HT1080 (cell line): ENCODE measurements around the gene MAP2. TPM values are rescaled to one million over a fixed set of nuclear protein-coding genes. Genes with fewer than 3 reads are reported as not detected.
"Not testable (repeated sequence)": the region's sequence is repeated elsewhere in the genome, so short reads cannot be mapped to it uniquely, and the experiment has no call there.

Experiments used
- DNase-seq: peaks from one replicate; pipeline ENCODE4 v3.0.0-alpha.2; 2015; ENCODE audit warnings: low read depth
- total RNA-seq: library from RNA; depleted of rRNA; stranded (reverse); fragments of >200 nt; shearing (Covaris generic); gene quantifications from 2 replicates; pipeline ENCODE4 v1.2.3, GENCODE V29; 2014

Gene MAP2
- total RNA-seq, 1 experiment from 2014 or later: 0.77 TPM

DNA sequence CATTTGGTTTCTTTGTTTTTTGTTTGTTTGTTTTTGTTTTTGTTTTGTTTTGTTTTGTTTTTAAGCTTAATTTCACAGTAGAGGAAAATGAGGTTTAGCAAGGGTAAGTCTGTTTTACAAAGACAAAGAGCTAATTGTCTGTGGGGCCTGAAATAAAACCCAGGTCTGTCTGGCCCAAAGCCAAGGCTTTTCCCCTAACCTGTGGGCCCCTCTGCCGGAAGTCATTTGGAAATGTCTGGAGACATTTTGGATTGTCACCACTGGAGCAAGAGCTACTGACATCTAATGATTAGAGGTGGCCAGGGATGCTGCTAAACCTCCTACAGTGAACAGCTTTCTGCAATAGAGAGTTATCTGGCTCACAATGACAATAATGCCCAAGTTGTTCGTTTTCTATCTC lies 167.2 kb downstream of the MAP2 start:
- no peak for DNase-seq

- DNase-seq: no peak
Measured at GRCh38 chr2:209592106-209592505, 168.3 kb downstream of the MAP2 start.

- DNase-seq: no peak
Measured at GRCh38 chr2:209593930-209594329, 170.1 kb downstream of the MAP2 start.

DNA sequence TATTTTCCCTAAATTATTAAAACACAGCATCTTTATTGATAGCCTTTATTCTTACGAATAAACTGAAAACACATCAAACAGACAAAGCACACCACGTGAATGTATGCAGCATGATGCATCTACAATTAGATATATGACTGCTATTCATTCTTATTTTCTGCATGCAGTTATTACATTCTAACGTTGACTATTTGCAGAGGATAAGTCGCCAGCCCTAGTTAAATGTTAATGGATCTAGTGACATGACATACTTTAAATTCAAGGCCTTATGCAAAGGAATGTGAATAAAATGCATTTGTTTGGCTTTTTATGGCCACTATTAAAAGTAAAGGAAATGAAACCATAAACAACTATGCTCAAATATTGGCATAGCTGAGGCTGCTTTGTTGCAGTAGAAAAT lies 172.4 kb downstream of the MAP2 start:
- no peak for DNase-seq

GRCh38 chr2:209598227-209598626 lies 174.4 kb downstream of the MAP2 start:
- DNase-seq: not testable (repeated sequence)

GRCh38 chr2:209600341-209601171 lies 176.7 kb downstream of the MAP2 start:
- no peak for DNase-seq

DNA sequence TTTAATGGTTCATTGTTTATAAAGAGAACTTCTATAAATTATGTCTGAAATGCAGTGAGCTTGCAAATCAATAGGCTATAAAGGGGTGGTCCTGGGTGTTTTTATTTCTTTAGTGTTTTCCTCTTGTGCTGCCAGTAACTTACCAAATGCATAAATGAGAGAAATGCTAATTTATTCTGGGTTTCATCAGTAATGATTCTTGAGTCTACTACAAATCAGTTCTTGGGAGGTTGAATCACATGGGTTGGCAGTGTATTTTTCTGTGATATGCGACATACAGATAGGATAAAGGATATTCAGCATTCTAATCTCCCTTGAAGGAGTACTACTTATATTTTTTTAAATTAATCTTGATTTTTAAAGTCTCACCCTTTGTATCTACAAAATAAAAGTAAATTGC lies 177.7 kb downstream of the MAP2 start:
- DNase-seq: no peak

- DNase-seq: no peak
Measured at GRCh38 chr2:209602259-209602658, 178.4 kb downstream of the MAP2 start.

DNA sequence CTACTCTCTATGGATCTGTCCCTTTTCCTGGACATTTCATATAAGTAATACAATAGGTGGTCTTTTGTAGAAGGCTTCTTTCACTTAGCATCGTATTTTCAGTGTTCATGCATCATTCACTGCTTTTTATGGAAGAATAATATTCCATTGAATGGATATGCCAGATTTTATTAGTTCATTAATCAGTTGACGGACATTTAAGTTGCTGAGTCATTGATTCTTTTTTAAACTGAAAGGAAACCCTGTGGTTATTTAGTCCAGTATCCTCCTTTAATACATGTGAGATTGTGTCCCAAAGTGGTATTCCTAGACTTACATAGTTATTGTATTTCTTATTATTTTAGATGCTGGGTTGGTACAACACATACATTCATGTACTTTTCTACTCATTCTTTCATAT lies 185.7 kb downstream of the MAP2 start:
- no peak for DNase-seq

DNA sequence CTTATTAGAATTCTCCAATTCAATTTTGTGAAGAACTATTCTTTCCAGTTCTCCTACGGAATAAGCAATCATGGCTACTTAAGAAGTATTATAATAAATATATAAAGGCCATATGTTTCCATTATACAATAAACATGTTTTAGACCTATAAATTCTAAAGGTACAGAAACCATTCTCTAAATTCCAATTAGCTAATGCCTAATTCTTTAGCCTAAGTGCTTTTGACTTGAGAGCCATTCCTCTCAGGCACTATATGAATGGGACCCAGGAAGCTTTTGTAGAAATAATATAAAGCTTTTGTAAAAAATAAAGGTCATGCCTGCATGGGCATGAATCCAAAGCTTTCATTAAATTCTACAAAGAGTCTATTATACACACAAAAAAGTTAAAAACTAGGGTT lies 186.8 kb downstream of the MAP2 start:
- DNase-seq: no peak

GRCh38 chr2:209613649-209614305 lies 189.9 kb downstream of the MAP2 start:
- no peak for DNase-seq

DNA sequence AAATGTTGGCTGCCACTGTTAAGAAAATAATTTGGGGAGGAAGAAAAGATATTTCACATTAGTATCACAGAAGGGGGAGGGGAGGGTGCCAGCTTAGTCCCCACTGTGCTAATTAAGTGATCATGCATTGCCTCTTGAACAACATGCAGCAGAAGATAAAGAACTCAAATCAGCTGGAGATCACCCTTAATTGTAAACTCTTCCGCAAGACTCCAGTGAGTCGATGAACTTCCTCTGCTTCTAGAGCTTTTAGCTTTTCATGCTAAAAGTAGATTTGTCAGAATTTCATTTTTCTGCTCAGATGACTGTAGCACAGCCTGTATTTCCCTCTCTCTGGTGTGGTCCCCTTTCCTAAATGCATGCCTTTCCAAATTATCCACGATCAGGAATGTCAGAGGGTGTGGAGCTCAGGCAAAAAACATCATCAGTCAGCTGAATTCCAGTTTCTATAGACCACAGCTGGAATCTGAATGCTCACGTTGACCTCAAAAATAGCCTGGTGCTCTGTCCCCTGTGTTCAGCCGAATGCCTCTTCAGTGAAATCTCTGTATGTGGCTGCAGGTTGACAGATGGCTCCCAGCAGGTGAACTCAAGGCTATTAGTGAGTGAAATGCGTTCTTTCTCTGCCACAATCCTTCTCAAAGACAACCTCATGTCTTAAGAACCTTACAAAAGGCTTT lies 191.0 kb downstream of the MAP2 start:
- DNase-seq: no peak

DNA sequence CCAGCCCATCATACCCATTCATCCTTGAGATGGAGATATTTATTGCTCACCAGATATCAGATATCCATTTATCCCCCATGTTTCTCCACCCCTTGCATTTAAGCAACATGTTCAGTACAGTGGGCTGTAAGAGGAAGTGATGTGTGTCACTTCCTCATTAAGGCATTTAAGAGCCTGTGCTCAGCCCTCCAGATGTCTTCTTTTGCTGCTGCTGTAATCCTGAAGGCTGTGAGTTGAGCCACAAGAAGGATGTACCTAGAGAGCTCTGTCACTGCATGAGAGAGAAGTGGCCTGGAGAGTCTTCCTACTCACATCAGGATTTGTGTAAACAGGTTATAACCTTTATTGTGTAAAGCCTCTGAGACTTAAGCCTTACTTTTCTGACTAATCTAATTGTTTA lies 195.9 kb downstream of the MAP2 start:
- peak; percentile 59 for DNase-seq

- no peak for DNase-seq
Measured at GRCh38 chr2:209624192-209624938, 200.5 kb downstream of the MAP2 start.

- peak; percentile 74 for DNase-seq
Measured at GRCh38 chr2:209629597-209629996, 205.8 kb downstream of the MAP2 start.

DNA sequence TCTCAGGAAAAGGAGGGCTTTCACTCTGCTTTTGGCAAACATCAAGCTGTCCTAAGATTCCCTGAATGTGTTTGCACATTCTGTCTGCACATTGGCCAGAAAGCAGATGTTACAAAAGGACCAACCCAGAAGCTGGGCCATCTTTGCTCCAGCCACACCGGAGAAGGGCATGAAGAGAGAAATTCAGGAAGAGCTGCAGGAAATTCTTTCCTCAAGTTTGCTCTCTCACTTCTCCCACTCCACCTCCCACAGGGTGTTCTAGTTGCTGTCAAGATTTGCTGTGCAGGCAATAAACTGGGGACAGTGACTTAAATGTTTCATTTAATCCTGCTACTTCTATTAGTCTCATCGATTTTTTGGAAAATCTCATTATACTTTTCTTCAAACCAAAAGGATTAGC lies 210.1 kb downstream of the MAP2 start:
- no peak for DNase-seq

DNA sequence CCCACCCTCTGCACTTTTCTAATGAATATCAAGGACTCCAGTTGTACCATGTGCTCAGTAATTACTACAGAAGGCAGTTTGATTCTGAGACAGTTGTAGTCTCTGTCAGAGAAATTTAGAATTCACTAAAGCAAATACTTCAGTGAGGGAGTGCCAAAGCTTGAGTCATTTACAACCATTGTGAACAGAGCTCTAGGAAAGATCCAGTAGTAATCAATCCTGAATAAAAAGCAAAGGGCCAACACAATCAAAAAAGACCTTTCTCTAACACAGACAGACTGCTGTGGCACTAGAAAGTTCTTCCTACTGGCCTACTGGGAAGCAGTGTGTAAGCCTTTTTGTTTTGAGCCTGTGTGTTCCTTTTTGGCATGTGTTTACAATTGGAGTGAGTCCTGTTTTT lies 212.2 kb downstream of the MAP2 start:
- DNase-seq: no peak

GRCh38 chr2:209637293-209637692 lies 213.4 kb downstream of the MAP2 start:
- DNase-seq: no peak

GRCh38 chr2:209638346-209638745 lies 214.5 kb downstream of the MAP2 start:
- DNase-seq: peak; percentile 93

- DNase-seq: no peak
Measured at GRCh38 chr2:209640358-209640757, 216.5 kb downstream of the MAP2 start.

DNA sequence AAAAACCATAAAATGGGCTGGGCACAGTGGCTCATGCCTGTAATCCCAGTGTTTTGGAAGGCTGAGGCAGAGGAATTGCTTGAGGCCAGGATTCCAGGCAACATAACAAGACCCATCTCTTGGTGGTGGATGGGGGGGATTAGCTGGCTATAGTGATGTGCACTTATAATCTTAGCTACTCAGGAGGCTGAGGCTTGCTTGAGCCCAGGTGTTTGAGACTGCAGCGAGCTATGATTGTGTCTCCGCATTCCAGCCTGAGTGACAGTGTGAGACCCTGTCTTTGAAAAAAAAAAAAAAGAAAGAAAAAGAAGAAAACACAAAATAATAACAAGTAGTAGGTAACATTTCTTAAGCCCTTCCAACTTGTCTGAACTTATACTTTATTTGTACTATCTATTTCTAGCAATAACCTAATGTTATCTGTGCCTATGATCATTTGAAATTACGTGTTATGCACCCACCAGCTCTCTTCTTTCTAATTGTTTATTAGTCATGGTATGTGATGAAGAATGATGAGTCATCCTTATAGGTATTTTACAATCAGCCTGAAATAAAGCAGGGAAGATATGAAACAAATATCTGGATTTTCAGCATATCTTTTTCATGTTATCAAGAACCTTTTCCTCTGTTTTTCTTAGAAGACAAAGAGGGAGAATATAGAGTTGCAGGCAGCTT lies 218.4 kb downstream of the MAP2 start:
- DNase-seq: peak; percentile 50
